Left colon (tissue), 2 donors: ENCODE results near the gene TAS2R9. TPM values are rescaled to one million over a fixed set of nuclear protein-coding genes. Genes with fewer than 3 reads are reported as not detected.
"Not testable (repeated sequence)": the region's sequence is repeated elsewhere in the genome, so short reads cannot be mapped to it uniquely, and the experiment has no call there.

Source experiments
- ATAC-seq: fragments of 200-7000 bp; cut with Tn5 transposase; one replicate; pipeline ENCODE4 v1.9.1; 2020; ENCODE audit warnings: mild to moderate bottlenecking, moderate library complexity
- DNase-seq, 2 donors: peaks; one replicate each; pipeline ENCODE4 v3.0.0-alpha.2; 2020
- intact Hi-C, 2 donors: fragments of 100-400 bp; cut with DNase I in 1 of 2; cut with micrococcal nuclease in 1 of 2; formaldehyde crosslinking; loops; one replicate each; pipeline versions ENCODE4 v1.11.2 to v1.14.0; 2022; cut with DNase I, micrococcal nuclease
- long read RNA-seq: library from polyadenylated mRNA; unstranded; transcript quantifications from one replicate; pipeline ENCODE4 v2.0.0, GENCODE V29; 2021
- total RNA-seq, 2 donors: library from RNA; stranded (reverse); fragmentation: NEBNext Ultra II Directional; extraction: Animal tissue kit (Norgen Biotek cat#: 25700); gene quantifications; one replicate each; pipeline ENCODE4 v1.2.1, GENCODE V29; 2021
- donor health status: DM: no; HTN: no; CAD: no.
- donor health status: DM: yes; HTN: yes; CAD: no.

Gene TAS2R9, protein sequence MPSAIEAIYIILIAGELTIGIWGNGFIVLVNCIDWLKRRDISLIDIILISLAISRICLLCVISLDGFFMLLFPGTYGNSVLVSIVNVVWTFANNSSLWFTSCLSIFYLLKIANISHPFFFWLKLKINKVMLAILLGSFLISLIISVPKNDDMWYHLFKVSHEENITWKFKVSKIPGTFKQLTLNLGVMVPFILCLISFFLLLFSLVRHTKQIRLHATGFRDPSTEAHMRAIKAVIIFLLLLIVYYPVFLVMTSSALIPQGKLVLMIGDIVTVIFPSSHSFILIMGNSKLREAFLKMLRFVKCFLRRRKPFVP
- not detected for total RNA-seq
- long read RNA-seq = 0 reads

DNA sequence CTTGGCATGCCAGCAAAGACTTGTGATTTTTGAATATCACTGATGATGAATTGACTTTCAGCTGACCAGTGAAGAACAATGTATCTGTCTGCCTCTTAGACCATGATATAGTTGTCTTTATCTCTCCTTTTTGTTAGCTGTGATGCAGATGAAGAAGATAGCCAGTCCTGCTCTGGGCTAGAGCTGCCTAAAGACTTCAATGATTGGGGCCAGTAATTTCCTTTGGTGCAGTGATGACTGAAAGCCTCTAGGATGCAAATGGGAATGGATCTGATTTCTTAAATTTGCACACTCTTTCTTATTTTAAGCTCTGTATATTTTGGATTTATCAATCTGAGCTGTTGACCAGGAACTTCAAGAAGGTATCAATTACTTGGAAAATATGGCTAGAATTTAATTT is at the start of gene TAS2R9:
TAS2R9 (minus strand) TSS at position 101 of the 400 bp plus-strand sequence; CDS start at position 8, 93 bp downstream.
- DNase-seq (no peak), ATAC-seq (no peak)
- intact Hi-C loops = no loop called here

DNA sequence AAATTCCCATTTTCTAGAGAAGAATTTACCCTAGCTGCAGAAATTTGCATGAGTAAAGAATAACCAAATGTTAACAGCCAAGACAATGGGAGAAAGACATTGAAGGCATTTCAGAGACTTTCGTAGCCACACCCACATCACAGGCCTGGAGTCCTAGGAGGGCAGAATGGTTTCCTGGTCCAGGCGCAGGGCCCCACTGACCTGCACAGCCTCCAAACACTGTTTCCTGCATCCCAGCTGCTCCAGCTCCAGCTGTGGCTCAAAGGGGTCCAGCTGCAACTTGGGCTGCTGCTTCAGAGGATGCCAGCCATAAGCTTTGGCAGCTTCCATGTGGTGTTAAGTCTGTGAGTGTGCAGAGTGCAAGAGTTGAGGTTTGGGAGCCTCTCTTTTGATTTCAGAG is 45.8 kb upstream of the TAS2R9 start:
- intact Hi-C loops = no loop called here
- no peak for DNase-seq
- no peak for ATAC-seq

DNA sequence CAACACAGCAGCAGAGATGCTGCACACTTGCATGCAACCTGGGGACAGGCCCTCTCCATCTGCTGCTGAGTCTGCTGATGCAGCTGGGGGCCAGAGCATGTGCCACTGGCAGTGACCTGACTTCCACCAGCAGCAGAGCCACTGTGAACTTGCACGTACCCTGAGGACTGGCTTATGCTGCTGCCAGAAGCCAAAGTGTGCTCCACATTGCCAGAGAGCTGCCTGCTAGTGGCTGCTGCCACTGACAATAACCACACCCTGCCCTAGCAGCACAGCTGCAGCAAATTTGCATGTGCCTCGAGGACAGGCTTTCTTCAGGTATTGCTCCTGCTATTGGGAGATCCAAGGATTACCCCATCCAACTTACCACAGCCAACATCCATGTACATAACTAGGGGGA is 43.8 kb upstream of the TAS2R9 start:
- no peak for DNase-seq
- ATAC-seq = no peak
- intact Hi-C loops = no loop called here

DNA sequence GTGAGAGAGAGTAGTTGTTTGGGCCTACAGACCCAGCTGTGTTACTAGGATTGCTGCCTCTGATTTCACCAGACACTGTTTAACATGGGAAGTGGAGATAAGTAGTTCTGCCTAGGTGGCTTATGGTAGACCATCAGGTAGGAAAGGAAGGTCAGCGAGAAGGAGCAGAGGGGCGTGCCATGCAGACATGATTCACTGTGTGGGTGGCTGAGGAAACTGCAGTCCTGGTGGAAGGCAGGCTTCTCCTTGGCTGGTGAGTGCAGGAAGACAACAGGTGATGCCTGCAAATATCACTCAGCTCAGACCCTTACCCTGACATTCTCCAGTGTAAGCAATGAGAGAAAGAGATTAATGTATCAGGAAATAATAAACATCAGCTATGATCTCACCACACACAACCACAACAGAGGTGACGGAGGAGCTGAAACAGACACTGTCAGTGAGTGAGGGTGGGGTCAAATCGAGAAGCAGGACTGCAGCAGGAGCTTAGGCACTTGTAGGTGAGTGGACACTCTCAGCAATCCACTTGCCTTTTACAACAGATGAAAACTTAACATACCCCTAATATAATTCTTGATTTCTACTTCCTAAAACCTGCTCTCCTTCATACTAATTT is 41.4 kb upstream of the TAS2R9 start:
- DNase-seq = no peak
- ATAC-seq = no peak
- intact Hi-C loops = no loop called here

DNA sequence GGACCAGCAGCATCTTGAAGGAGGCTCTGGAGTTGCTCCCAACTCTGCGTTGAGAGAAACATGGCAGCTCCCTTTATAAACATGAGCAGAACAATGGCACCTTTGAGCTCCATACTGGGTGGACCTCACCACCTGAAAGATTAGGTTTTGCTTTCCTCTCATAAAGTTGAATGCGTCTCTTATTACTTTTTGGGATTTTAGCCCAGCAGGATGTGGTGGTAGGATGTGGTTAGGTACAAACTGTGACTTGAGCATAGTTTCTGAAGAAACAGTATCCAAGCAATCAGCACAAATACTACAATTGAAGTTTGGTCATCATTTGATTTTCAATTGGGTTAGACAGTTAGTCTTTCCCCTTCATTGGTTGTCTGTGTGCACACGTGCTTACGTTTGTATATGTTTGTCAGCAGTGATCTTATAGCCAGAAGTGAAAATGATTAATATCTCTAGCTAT is 39.5 kb upstream of the TAS2R9 start, which contains the start of gene PRR4:
PRR4 (minus strand) TSS at position 51 of the 454 bp plus-strand sequence; CDS start at position 13, 38 bp downstream.
- no peak for DNase-seq
- ATAC-seq = no peak
- intact Hi-C loops = no loop called here

DNA sequence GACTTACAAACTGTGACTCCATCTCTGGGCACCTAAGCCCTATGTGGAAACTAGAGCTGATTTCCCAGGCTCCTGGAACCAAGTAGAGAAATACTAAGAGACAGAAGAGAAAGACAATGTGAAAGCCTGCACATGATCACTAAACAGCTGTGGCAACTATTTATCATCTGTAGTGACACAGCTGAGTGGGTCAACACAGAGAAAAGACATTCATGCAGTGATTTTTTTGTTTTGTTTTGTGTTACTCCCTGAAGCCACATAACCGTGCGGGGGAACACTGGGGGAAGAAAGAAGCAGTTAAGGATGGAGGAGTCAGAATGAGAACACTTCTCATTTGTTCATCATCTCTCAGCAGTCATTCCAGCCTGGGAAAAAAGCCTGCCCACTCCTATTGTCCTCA is 37.8 kb upstream of the TAS2R9 start:
- ATAC-seq = no peak
- no peak for DNase-seq
- intact Hi-C loops = no loop called here

DNA sequence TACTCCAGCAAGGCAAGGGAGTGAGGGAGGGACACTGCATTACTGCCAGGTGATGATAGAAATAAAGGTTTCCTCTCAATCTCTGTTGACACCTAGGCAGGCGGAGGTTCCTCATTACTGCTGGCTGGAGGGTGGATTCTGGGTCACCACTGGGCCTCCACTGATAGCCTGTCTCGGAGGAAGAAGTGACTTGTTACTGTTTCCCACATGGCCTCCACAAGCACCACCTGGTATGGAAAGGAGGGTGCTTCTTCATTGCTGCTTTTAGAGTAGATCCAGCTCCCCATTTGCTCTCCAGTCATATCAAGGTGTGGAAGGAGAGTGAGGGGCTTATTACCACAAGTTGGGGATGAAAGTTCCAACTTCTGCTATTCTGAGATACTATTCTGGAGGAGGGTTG is 32.9 kb upstream of the TAS2R9 start:
- DNase-seq (no peak), ATAC-seq (no peak)
- intact Hi-C loops = no loop called here

DNA sequence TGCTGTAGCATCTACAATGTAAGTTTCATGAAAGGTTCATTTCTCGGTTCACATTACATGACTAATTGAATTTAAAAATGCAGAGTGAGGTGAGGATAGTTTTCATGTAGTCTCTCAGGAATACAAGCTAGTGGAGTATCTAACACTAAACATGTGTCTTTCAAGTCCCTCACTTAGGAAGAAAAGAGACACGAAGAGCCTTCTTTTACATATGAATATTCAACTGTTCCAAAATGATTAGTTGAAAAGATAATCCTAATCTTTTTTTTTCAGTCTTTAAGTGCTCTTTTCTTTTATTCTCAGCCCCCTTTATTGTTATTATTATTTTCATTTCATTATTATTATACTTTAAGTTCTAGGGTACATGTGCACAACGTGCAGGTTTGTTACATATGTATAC is 28.5 kb upstream of the TAS2R9 start:
- DNase-seq = no peak
- ATAC-seq = no peak
- intact Hi-C loops = no loop called here

DNA sequence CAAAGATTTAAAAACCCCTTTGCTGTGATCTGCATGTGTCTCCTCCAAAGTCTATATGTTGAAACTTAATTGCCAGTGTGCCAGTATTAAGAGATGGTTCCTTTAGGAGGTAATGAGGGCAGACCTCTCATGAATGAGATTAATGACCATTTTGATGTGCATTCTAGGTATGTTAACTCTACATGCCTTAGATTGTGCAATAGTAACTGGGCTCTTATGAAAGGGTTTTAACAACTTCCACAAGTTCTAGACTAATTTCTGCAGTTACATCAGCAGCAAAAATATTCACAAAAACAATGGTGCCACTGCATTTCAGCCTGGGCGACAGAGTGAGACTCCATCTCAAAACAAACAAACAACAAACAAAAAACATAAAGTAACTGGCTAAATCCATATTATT is 20.0 kb upstream of the TAS2R9 start:
- ATAC-seq (no peak), DNase-seq (no peak)
- intact Hi-C loops = no loop called here

DNA sequence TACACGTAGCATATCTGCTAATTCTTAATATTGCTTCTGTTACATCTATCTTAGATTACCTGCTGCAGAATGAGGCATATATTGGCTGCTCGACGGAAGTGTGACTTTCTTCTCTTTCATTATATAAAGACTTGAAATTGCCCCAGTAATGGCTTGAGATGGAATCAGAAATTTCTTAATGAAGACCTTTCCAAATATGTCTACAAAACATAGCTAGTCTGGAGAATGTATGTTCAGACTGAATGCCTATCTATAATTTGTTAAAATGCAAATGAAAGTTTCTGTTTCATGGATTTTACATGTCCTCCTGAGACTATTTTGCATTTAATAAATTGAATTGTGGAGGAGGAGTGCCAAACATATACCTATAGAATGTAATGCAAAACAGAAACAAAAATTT is 16.3 kb upstream of the TAS2R9 start, which contains the start of gene TAS2R10:
TAS2R10 (minus strand) TSS at position 101 of the 400 bp plus-strand sequence; CDS start at position 12, 89 bp downstream.
- intact Hi-C loops = no loop called here
- DNase-seq = no peak
- ATAC-seq = no peak

DNA sequence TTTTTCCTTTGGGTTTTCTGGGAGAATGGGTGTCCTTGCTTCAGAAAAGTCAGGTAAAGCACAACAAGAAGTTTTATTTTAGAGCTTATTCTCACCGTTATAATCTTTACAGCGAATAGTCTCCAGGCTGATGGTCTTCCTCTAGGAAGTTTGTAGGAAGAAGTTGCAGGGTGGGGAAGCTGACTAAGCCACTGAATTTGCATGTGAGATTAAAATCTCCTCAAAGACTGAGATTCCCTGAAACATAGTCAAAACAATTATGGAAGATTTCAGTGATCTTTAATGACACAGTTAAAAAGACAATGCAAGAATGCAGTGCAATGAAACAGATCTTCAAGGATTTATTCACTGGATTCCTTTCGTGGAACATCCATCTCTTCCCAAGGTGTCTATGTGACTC is 15.0 kb upstream of the TAS2R9 start:
- DNase-seq (no peak), ATAC-seq (no peak)
- intact Hi-C loops = no loop called here

DNA sequence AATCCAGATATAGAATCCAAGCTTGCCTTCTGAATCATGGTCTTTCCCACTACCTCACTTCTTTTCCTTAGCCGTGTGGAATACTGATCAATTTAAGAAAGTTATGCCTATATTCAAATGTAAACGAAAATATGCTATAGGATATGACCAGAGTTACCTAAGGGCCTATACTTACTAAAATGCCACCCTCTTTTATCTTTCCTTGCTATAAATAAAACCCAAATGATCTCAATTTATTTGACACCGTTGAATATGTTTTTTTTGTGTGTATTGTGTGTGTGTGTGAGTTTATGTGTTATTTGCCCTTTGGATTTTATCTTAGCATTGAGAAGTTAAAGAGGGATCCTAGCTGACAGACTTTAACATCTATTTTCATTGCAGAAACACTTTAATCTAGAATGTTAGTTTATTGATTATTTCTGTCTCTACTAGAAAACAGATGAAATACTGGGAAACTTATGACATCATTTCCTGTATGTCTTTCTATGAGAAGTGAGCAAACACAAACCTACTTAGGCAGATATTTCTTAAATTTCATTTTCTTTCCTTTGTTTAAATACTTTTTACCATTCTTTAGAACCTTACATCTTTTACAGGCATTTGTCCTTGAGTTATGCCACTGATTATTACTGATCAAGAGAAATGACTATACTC is 2.0 kb upstream of the TAS2R9 start:
- intact Hi-C loops = no loop called here
- no peak for DNase-seq
- ATAC-seq = no peak

DNA sequence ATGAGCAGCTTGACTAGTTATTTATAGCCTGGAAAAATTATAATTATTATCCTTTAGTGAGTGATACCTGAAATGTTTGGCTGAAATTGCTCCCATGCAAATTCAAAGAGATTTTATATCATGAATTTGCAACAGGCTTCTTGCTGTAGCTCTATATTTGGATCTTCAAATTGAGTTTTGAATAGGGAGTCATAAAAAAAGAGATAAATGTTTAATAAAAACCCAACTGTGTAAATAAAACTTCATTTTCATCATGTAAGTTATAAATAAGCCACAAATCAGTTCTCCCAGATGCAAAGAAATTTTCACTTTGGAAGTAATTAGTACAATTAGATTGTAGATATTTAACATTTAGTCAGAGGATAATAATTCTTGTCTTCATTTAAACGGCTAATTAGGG is 2.8 kb downstream of the TAS2R9 start, which contains the start of gene TAS2R8:
TAS2R8 (minus strand) TSS at position 101 of the 400 bp plus-strand sequence. CDS start 306 bp downstream, outside the sequence.
- intact Hi-C loops = no loop called here
- ATAC-seq (no peak), DNase-seq (no peak)

DNA sequence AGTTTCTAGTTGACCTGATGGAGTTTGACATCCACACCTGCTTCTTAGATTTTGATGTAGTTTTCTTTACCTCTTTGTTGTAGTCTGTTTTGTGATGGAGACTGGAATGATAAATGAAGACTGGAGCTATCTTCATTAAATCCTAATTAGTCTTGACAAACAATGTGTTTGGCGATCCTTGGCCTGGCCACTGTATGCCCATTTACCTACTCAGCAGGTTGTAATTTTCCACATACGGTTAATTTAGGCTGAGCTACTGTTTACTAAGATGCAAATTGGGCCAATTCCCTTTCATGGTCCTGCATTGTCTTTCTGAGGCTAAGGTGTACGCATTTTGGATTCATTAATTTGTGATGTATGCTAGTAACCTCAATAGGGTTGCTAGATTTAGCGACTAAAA is 7.4 kb downstream of the TAS2R9 start, which contains the start of gene TAS2R7:
TAS2R7 (minus strand) TSS at position 41 of the 400 bp plus-strand sequence. CDS start 57 bp downstream, outside the sequence.
- intact Hi-C loops = no loop called here
- DNase-seq (no peak), ATAC-seq (no peak)

DNA sequence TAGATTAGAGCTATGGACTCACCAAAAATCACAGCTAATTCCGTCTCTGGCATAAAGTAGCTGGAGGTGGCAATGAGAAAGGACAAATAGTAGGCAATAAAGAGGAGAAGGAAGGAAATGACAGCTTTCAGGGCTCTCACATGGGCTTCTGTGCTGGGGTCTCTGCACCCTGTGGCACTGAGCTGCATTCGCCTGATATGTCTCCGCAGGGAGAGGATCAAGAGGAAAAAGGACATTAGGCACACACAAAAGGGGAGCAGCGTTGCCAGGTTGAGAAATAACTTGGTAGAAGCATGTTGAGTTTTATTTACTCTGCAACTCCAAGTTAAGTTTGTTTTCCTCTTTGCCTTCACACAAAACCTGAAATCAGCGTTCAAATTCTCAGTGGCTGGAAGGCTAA is 8.2 kb downstream of the TAS2R9 start:
- intact Hi-C loops = no loop called here
- DNase-seq (no peak), ATAC-seq (no peak)

DNA sequence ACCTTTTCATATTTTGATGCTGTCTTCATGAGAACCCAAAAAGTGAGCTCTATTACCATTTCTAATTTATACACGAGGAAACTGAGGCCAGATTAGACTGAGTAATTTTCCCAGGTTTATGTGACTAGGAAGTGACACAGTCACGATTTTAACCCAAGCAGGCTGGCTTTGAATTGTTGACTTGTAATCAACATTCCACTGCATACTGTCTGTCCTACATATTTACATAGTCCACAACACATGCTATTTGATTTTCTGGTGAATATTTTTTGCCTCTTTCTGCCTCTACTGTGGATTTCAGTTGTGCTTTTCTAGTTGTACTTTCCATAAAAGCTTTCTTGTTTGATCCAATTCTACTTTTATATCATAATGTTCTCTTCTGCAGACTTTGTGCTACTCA is 15.7 kb downstream of the TAS2R9 start:
- no peak for DNase-seq
- no peak for ATAC-seq
- intact Hi-C loops = no loop called here

DNA sequence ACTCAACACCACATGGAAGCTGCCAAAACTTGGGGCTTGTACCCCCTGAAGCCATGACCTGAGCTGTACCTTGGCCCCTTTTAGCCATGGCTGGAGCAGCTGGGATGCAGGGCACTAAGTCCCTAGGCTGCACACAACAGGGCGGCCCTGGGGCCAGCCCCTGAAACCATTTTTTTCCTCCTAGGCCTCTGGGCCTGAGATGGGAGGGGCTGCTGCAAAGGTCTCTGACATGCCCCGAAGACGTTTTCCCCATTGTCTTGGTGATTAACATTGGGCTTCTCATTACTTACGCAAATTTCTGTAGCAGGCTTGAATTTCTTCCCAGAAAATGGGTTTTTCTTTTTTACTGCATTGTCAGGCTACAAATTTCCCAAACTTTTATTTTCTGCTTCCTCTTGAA is 18.2 kb downstream of the TAS2R9 start:
- ATAC-seq, intact Hi-C loops, DNase-seq: not testable (repeated sequence)

DNA sequence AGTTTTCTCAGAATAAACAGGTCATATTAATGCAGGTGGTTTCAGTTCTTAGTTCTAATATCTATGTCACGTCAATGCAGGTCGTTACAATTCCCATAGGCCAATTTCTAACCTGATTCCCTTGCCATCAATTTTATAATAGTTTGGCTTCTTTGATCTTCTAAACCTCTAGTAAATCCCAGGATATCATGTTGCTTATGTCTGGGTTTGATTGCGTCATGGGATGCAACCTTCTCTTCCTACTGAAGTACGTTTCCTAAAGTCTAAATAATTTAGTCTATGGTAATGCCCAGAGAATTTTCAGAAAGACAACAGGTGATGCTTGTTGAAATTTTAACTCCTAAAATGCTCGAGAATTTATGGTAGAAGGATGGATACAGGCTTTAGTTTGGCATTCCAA is 26.7 kb downstream of the TAS2R9 start:
- no peak for ATAC-seq
- DNase-seq = no peak
- intact Hi-C loops = no loop called here

DNA sequence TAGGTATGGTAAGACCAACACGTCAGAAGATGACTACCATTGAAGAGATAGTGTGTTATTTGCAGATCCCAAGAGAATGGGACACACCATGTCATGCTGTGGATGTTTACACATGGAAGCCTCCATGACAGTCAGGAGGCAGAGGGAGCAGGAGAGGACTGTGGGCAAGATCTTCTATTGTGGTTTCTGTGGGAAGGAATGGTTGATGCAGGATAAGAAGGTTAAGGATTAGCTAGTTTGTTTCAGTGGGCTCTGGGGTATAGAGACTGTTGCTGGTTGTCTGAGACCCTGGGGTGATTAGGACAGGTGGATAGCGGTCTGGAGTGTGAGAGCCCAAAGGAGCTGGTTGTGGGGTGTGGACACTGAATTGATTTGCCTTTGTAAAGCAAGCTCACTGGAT is 30.9 kb downstream of the TAS2R9 start:
- intact Hi-C loops = no loop called here
- ATAC-seq (no peak), DNase-seq (no peak)
